VCaP (cell line): Measurements from ENCODE around the gene TP53BP2.

Experiments used
- H3K27ac ChIP-seq: fragments of 450-650 bp; 2 replicates; pipeline ENCODE4 v1.5.1; 2017
- TF ChIP-seq, protein P1 (sequence below): fragments of 450-650 bp; conservative IDR thresholded peaks from 2 replicates; pipeline ENCODE4 v1.5.1; 2017; ENCODE audit warnings: mild to moderate bottlenecking, moderate library complexity

TP53BP2 gene

DNA sequence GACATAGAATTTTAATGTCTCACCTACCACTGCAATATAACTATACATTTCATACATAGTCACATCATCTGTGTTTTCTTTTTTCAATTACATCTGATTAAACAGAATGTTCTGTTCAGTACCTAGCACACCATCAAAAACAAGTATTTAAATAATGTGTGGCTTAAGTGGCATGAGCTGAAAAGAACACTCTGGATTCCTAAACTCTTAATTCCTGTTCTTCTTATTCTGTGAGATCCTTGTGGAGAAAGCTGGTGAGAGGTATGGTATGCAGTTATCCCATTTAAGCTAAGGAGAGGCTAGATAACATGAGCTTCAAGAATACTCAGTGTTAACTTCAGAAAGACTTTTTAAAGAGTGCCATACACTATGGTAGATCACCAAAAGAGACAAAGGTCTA lies 5.5 kb downstream of the TP53BP2 start:
- no peak overlapping the region for H3K27ac ChIP-seq
- TF ChIP-seq, protein P1, sequence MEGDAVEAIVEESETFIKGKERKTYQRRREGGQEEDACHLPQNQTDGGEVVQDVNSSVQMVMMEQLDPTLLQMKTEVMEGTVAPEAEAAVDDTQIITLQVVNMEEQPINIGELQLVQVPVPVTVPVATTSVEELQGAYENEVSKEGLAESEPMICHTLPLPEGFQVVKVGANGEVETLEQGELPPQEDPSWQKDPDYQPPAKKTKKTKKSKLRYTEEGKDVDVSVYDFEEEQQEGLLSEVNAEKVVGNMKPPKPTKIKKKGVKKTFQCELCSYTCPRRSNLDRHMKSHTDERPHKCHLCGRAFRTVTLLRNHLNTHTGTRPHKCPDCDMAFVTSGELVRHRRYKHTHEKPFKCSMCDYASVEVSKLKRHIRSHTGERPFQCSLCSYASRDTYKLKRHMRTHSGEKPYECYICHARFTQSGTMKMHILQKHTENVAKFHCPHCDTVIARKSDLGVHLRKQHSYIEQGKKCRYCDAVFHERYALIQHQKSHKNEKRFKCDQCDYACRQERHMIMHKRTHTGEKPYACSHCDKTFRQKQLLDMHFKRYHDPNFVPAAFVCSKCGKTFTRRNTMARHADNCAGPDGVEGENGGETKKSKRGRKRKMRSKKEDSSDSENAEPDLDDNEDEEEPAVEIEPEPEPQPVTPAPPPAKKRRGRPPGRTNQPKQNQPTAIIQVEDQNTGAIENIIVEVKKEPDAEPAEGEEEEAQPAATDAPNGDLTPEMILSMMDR, result no peak

DNA sequence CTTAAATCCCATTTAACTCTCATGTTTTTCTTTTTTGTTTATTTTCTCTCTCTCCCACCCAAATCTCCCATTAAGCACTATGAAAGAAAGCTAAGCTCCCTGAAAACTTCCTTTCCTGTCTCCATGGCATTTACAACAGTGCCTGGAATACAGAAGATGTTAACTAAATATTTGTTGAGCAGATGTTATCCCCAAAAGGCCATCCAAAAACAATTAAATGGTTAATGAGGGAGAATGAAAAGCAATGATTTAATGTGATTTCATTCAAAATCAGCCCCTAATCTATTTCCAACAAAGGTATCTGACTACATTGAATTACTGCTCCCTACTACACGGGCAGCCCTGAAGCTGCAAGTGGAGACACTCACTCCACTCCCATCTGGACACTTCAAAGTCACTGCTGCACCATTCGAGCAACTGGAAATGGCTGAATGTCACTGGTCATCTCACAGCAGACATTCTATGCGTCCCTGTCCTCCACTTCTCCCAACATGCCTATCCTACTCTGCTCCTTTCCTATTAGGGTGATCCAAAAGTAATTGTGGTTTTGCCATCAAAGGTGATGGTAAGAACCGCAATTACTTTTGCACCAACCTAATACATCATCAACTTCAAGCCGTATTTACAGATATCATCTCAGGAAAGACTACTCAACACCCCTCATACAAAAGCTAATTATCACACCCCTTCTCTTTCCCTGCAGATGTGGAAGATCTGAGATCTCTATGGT lies 7.5 kb downstream of the TP53BP2 start:
- TF ChIP-seq, protein P1, result no peak

DNA sequence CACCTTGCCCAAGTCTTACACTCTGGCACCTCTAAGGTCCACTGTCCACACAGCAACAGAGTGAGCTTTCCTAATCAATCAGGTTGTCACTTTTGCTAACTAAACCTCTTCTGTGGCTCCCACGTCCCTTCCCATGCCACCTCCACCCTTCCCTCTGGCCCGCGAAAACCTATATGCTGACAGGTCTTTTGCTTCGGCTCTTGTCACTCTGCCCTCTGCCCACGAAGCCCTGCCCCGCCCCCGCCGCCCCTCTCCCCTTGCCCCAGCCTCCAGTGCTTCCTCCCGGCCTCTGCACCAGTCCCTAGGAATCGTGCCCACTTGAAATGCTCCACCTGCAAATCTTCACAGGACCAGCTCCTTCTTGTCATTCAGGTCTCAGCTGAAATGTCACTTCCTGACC lies 8.1 kb downstream of the TP53BP2 start:
- no peak overlapping the region for H3K27ac ChIP-seq
- TF ChIP-seq, protein P1, result no peak

More for the DNA sequence above, 7.5 kb downstream of the TP53BP2 start:
- H3K27ac ChIP-seq, result no peak overlapping the region

DNA sequence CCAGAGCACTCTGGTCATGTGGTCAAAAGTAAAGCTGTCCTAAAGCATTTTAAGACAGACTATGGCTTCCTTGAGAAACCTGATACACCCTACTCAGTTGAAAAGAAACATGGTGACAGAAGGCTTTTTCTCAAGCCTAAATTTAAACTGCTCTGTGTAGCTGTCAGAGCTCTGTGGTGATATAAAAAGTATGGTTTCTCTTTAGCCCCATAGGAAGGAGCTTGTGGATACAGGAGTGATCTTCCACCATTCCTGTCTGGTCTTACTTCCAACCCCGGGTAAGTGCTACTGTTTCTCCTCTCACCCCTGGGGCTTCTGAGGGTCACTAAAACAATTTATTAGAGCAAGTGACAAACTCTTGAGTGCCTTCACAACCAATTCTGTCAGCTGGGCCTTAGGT lies 8.5 kb downstream of the TP53BP2 start:
- TF ChIP-seq, protein P1, result no peak
- H3K27ac ChIP-seq, result no peak overlapping the region

DNA sequence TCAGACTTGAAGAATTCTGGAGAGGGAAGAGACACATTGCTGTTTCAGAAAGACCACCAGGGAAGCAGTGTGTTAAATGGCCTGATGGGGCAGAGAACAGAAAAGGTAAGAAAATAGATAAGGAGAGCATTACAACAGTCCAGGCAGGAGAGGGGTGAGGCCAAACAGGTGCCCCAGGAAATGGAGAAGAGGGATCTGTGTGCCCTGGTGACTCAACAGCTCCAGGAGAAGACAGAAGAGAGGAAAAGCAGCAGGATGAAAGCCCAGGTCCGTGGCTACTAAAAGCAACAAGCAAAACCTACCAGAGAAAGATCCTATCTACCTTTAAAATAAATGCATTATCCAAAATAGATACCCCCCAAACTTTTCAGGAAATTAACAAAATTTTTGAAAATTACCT lies 9.2 kb downstream of the TP53BP2 start:
- TF ChIP-seq, protein P1, result no peak

DNA sequence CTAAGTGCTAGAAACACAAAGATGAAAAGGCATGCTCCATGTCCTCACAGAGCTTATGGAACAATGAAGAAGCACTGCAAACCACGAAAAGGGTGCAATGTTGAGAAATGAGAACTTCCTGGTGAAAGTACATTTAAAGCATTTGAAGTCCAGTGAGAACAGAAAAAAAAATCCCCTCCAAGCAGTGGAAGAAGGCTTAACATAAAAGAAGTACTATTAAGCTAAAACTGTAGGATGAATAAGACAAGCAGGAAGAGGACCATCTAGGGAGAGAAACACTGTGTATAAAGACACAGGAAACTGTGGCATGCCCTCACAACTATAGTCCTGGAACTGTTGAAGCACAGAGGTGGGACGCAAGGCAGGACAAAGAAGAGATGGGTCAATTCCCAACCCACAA lies 10.0 kb downstream of the TP53BP2 start:
- no peak overlapping the region for H3K27ac ChIP-seq
- TF ChIP-seq, protein P1, result no peak

More for the DNA sequence above, 9.2 kb downstream of the TP53BP2 start:
- H3K27ac ChIP-seq, result no peak overlapping the region

DNA sequence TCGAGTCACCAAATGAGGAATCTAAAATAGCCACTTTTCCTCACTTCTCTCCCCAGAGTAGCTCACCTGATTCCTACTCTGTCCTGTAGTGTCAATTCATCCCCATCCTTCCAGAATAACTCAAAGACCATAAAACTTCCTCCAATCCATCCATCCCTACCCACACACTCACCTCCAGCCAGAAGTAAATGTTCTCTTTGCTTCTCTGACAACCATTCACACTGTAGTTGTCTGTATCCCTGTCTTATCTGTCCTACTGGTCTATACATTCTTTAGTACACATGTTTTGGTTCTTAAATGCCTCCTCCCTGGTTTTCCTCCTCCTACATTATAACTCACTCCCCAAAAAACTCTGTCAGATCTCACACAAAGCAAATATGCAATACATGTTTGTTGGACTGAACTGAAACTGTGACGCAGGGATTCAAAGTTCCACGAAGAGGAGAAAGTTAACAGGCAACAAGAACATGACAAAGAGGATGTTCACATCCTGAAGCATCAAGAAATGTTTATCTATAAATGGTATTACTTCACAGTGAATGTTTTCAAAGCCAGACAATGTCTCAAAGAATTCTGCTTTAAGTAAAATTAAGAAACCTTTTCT lies 11.0 kb downstream of the TP53BP2 start:
- no peak overlapping the region for H3K27ac ChIP-seq
- TF ChIP-seq, protein P1, result no peak
